A549 (cell line): ENCODE results near the gene RERE.

Experiments used
- TF ChIP-seq, protein P1 (sequence below): fragments of >200 bp; sonication (Bioruptor Twin); formaldehyde crosslinking; IDR thresholded peaks from 3 replicates; pipeline ENCODE4 v1.5.1; 2016
- TF ChIP-seq, protein P2 (sequence below): fragments of 450-650 bp; IDR thresholded peaks from 2 replicates; pipeline ENCODE4 v1.6.1; 2014; ENCODE audit warnings: antibody characterized with exemption
- TF ChIP-seq, protein P3 (sequence below): IDR thresholded peaks from 2 replicates; pipeline ENCODE4 v1.6.1; 2012

DNA sequence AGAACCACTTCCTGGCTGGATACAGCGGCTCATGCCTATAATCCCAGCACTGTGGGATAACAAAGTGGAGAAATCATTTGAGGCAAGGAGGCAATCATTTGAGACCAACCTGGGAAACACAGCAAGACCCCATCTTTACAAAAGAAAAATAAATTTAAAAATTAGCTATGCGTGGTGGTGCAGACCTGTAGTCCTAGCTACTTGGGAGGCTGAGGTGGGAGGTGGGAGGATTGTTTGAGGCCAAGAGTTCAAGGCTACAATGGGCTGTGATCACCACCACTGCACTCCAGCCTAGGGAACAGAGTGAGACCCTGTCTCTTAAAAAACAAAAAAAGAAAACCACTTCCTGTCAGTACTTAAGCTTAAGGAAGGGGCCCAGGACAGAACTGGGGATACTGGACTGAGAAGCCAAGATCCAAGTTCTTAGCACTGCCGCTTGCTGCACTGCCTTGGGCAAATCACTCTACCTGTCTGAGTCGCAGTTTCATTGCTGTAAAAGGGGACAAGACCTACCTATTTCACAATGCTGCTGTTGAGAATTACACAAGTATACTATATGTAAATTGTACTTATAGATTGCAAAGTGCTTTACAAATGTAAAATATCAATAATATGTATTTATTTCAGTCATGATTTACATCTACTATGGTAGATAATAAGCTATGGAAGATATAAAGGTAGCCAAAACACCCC, 154.9 kb downstream of the RERE start:
- TF ChIP-seq, protein P1, sequence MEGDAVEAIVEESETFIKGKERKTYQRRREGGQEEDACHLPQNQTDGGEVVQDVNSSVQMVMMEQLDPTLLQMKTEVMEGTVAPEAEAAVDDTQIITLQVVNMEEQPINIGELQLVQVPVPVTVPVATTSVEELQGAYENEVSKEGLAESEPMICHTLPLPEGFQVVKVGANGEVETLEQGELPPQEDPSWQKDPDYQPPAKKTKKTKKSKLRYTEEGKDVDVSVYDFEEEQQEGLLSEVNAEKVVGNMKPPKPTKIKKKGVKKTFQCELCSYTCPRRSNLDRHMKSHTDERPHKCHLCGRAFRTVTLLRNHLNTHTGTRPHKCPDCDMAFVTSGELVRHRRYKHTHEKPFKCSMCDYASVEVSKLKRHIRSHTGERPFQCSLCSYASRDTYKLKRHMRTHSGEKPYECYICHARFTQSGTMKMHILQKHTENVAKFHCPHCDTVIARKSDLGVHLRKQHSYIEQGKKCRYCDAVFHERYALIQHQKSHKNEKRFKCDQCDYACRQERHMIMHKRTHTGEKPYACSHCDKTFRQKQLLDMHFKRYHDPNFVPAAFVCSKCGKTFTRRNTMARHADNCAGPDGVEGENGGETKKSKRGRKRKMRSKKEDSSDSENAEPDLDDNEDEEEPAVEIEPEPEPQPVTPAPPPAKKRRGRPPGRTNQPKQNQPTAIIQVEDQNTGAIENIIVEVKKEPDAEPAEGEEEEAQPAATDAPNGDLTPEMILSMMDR, result no peak
- TF ChIP-seq, protein P2, sequence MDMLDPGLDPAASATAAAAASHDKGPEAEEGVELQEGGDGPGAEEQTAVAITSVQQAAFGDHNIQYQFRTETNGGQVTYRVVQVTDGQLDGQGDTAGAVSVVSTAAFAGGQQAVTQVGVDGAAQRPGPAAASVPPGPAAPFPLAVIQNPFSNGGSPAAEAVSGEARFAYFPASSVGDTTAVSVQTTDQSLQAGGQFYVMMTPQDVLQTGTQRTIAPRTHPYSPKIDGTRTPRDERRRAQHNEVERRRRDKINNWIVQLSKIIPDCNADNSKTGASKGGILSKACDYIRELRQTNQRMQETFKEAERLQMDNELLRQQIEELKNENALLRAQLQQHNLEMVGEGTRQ, result no peak
- TF ChIP-seq, protein P3, sequence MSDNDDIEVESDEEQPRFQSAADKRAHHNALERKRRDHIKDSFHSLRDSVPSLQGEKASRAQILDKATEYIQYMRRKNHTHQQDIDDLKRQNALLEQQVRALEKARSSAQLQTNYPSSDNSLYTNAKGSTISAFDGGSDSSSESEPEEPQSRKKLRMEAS, result no peak
